DOHH2 (cell line): ENCODE results near the gene ANTXR1.

Source experiments
- H3F3A ChIP-seq: fragments of 200-600 bp; sonication (generic), shearing (Covaris generic); 2 replicates; pipeline ENCODE4 v1.6.0; 2016; ENCODE audit warnings: antibody characterized with exemption, mild to moderate bottlenecking; ENCODE audit not compliant: control insufficient read depth, insufficient read depth
- H3K27ac ChIP-seq: fragments of 200-600 bp; sonication (generic); 2 replicates; pipeline ENCODE4 v1.5.1; 2014; ENCODE audit warnings: low read depth, mild to moderate bottlenecking, low read length, moderate library complexity
- H3K27me3 ChIP-seq: fragments of 200-600 bp; sonication (generic); 2 replicates; pipeline ENCODE4 v1.6.1; 2014; ENCODE audit warnings: mild to moderate bottlenecking, low read length, mixed read lengths; ENCODE audit not compliant: control insufficient read depth
- H3K36me3 ChIP-seq: fragments of 200-600 bp; sonication (generic); 2 replicates; pipeline ENCODE4 v1.6.1; 2014; ENCODE audit warnings: mild to moderate bottlenecking, low read length, moderate library complexity, mixed read lengths; ENCODE audit not compliant: control insufficient read depth
- H3K4me1 ChIP-seq: fragments of 200-600 bp; sonication (generic); 2 replicates; pipeline ENCODE4 v1.6.1; 2014; ENCODE audit warnings: mild to moderate bottlenecking, low read length, mixed read lengths; ENCODE audit not compliant: control insufficient read depth
- H3K4me2 ChIP-seq: fragments of 200-600 bp; sonication (generic); 2 replicates; pipeline ENCODE4 v1.6.0; 2014; ENCODE audit warnings: mild to moderate bottlenecking, low read length, moderate library complexity
- H3K4me3 ChIP-seq: fragments of 200-600 bp; sonication (generic); 2 replicates; pipeline ENCODE4 v1.5.1; 2014; ENCODE audit warnings: mild to moderate bottlenecking, low read length, mixed read lengths
- H3K79me2 ChIP-seq: fragments of 200-600 bp; sonication (generic); 2 replicates; pipeline ENCODE4 v1.6.1; 2014; ENCODE audit warnings: mild to moderate bottlenecking, low read length, mixed read lengths; ENCODE audit not compliant: control insufficient read depth
- H3K9me2 ChIP-seq: fragments of 200-600 bp; sonication (generic); replicated peaks from 2 replicates; pipeline ENCODE4 v1.6.1; 2014; ENCODE audit warnings: mild to moderate bottlenecking, low read length, mixed read lengths; ENCODE audit not compliant: control insufficient read depth
- H3K9me3 ChIP-seq: fragments of 200-600 bp; sonication (generic); 2 replicates; pipeline ENCODE4 v1.6.1; 2014; ENCODE audit warnings: antibody characterized with exemption, low read length, mixed read lengths; ENCODE audit not compliant: control insufficient read depth, insufficient read depth
- H4K20me1 ChIP-seq: fragments of 200-600 bp; sonication (generic); 2 replicates; pipeline ENCODE4 v1.6.0; 2014; ENCODE audit warnings: low read depth, mild to moderate bottlenecking, antibody characterized with exemption, low read length, moderate library complexity; ENCODE audit not compliant: control insufficient read depth, insufficient read depth
- EZH2phosphoT487 ChIP-seq: fragments of 200-600 bp; sonication (generic); IDR thresholded peaks from 2 replicates; pipeline ENCODE4 v1.6.1; 2017; ENCODE audit warnings: borderline replicate concordance, mild to moderate bottlenecking, antibody characterized with exemption, low read length, moderate library complexity, mixed read lengths
- TF ChIP-seq, protein P1 (sequence below): fragments of 200-600 bp; sonication (generic); IDR thresholded peaks from one replicate; pipeline ENCODE4 v1.5.1; 2014; ENCODE audit warnings: antibody characterized with exemption, mild to moderate bottlenecking, low read depth, low read length; ENCODE audit not compliant: poor library complexity, severe bottlenecking

Gene ANTXR1

GRCh38 chr2:69122271-69122670 is 109.3 kb downstream of the ANTXR1 start:
- no peaks in the 10 kb centered on the region for H3K9me2 ChIP-seq
- H3K4me3 ChIP-seq: no peak overlapping the region
- H3K27me3 ChIP-seq: peaks cover 6% of the 10 kb centered on the region; the same call in 1 of the 2 replicates
- H3F3A ChIP-seq: no peaks in the 10 kb centered on the region
- H3K4me2 ChIP-seq: no peak overlapping the region
- TF ChIP-seq, protein P1, sequence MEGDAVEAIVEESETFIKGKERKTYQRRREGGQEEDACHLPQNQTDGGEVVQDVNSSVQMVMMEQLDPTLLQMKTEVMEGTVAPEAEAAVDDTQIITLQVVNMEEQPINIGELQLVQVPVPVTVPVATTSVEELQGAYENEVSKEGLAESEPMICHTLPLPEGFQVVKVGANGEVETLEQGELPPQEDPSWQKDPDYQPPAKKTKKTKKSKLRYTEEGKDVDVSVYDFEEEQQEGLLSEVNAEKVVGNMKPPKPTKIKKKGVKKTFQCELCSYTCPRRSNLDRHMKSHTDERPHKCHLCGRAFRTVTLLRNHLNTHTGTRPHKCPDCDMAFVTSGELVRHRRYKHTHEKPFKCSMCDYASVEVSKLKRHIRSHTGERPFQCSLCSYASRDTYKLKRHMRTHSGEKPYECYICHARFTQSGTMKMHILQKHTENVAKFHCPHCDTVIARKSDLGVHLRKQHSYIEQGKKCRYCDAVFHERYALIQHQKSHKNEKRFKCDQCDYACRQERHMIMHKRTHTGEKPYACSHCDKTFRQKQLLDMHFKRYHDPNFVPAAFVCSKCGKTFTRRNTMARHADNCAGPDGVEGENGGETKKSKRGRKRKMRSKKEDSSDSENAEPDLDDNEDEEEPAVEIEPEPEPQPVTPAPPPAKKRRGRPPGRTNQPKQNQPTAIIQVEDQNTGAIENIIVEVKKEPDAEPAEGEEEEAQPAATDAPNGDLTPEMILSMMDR: no peak
- TF ChIP-seq EZH2phosphoT487: no peak
- no peak overlapping the region for H3K27ac ChIP-seq
- no peaks in the 10 kb centered on the region for H3K79me2 ChIP-seq
- no peaks in the 10 kb centered on the region for H3K9me3 ChIP-seq
- no peaks in the 10 kb centered on the region for H4K20me1 ChIP-seq
- H3K4me1 ChIP-seq: no peaks in the 10 kb centered on the region
- no peaks in the 10 kb centered on the region for H3K36me3 ChIP-seq

- Histone ChIP-seq H3K4me3 (no peak overlapping the region), H3K27me3 (peaks cover 6% of the 10 kb centered on the region; the same call in 1 of the 2 replicates), H3K27ac (no peak overlapping the region), H3K36me3 (no peaks in the 10 kb centered on the region), H3K4me1 (no peaks in the 10 kb centered on the region), H3F3A (no peaks in the 10 kb centered on the region), H3K79me2 (no peaks in the 10 kb centered on the region), H3K4me2 (no peak overlapping the region), H3K9me2 (no peaks in the 10 kb centered on the region), H3K9me3 (no peaks in the 10 kb centered on the region), H4K20me1 (no peaks in the 10 kb centered on the region)
- TF ChIP-seq, protein P1: no peak
- no peak for TF ChIP-seq EZH2phosphoT487
These were observed 110.2 kb downstream of the ANTXR1 start for GRCh38 chr2:69123182-69123581.

DNA sequence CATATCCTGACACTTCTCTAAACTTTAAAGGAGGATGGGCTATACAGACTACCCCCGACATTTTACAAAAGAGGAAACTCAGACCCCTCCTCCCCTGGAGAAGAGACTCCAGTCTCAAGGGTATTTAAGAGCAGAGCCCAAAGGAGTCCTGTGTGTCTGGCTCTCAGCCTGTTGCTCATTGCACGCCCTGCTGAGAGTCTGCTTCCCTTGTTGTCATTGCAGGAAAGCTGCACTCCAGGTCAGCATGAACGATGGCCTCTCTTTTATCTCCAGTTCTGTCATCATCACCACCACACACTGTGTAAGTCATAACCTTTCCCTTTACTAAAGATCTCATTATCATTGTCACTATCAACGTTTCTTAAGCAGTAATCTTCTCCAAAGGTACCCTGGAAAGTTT is 111.4 kb downstream of the ANTXR1 start:
- H3K4me2 ChIP-seq: no peak overlapping the region
- H3K79me2 ChIP-seq: no peaks in the 10 kb centered on the region
- no peaks in the 10 kb centered on the region for H3K9me2 ChIP-seq
- H3K27me3 ChIP-seq: peaks cover 6% of the 10 kb centered on the region; the same call in 1 of the 2 replicates
- H3K27ac ChIP-seq: no peak overlapping the region
- no peaks in the 10 kb centered on the region for H4K20me1 ChIP-seq
- no peaks in the 10 kb centered on the region for H3F3A ChIP-seq
- H3K4me1 ChIP-seq: no peaks in the 10 kb centered on the region
- H3K4me3 ChIP-seq: no peak overlapping the region
- H3K36me3 ChIP-seq: no peaks in the 10 kb centered on the region
- H3K9me3 ChIP-seq: no peaks in the 10 kb centered on the region
- TF ChIP-seq EZH2phosphoT487: no peak
- TF ChIP-seq, protein P1: no peak
